ENCODE measurements around the gene CLCA2.

The CLCA2 gene

DNA sequence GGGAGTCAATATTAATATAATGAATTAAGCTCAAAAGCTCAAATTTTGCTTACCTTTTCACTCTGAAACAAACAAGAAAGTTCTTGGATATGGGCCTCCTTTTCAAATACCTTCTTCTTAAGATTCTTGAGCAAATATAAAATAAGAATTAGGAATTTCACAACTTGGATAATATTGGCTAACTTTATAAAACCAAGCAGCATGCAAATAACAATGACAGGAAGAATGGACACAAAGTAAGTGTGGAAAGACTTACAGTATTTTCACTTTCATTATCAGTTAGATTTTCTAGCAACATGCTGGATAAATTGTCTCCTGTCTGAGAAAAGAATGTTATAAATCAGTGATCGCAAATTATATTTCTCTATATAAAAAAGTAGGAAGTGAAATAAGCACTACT, 41.1 kb upstream of the CLCA2 start:
- ChIA-PET CTCF (no interaction called here), POLR2A (ENCODE audit: low non-redundant PET) (no interaction called here)
- H3K27ac ChIP-seq: no peak overlapping the region
- TF ChIP-seq, protein P1, sequence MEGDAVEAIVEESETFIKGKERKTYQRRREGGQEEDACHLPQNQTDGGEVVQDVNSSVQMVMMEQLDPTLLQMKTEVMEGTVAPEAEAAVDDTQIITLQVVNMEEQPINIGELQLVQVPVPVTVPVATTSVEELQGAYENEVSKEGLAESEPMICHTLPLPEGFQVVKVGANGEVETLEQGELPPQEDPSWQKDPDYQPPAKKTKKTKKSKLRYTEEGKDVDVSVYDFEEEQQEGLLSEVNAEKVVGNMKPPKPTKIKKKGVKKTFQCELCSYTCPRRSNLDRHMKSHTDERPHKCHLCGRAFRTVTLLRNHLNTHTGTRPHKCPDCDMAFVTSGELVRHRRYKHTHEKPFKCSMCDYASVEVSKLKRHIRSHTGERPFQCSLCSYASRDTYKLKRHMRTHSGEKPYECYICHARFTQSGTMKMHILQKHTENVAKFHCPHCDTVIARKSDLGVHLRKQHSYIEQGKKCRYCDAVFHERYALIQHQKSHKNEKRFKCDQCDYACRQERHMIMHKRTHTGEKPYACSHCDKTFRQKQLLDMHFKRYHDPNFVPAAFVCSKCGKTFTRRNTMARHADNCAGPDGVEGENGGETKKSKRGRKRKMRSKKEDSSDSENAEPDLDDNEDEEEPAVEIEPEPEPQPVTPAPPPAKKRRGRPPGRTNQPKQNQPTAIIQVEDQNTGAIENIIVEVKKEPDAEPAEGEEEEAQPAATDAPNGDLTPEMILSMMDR (conservative IDR thresholded peaks at IDR 0.05; ENCODE audit: low read depth): no peak
- no peak for DNase-seq (ENCODE audit: low spot score)

- no peak for DNase-seq (ENCODE audit: low spot score)
- POLR2A ChIA-PET (ENCODE audit: low non-redundant PET): no interaction called here
- TF ChIP-seq, protein P1 (conservative IDR thresholded peaks at IDR 0.05; ENCODE audit: low read depth): no peak
- no peak overlapping the region for H3K27ac ChIP-seq
- CTCF ChIA-PET: no interaction called here
Measured at GRCh38 chr1:86387916-86388627, 35.9 kb upstream of the CLCA2 start.

GRCh38 chr1:86388777-86389176, 35.2 kb upstream of the CLCA2 start:
- CTCF ChIA-PET: no interaction called here
- no peak overlapping the region for H3K27ac ChIP-seq
- TF ChIP-seq, protein P1 (conservative IDR thresholded peaks at IDR 0.05; ENCODE audit: low read depth): no peak
- POLR2A ChIA-PET (ENCODE audit: low non-redundant PET): no interaction called here
- no peak for DNase-seq (ENCODE audit: low spot score)

- ChIA-PET POLR2A (ENCODE audit: low non-redundant PET) (no interaction called here), CTCF (no interaction called here)
- no peak for DNase-seq (ENCODE audit: low spot score)
- no peak overlapping the region for H3K27ac ChIP-seq
- TF ChIP-seq, protein P1 (conservative IDR thresholded peaks at IDR 0.05; ENCODE audit: low read depth): no peak
Measured at GRCh38 chr1:86389307-86389706, 34.7 kb upstream of the CLCA2 start.

GRCh38 chr1:86394416-86394815, 29.6 kb upstream of the CLCA2 start:
- TF ChIP-seq, protein P1 (conservative IDR thresholded peaks at IDR 0.05; ENCODE audit: low read depth): no peak
- no peak for DNase-seq (ENCODE audit: low spot score)
- ChIA-PET CTCF (no interaction called here), POLR2A (ENCODE audit: low non-redundant PET) (interaction anchor here (0.8 kb wide), 1 partner anchor 16 kb away, joined by 7 read pairs; no protein-coding TSS in a partner anchor)
- H3K27ac ChIP-seq: no peak overlapping the region

DNA sequence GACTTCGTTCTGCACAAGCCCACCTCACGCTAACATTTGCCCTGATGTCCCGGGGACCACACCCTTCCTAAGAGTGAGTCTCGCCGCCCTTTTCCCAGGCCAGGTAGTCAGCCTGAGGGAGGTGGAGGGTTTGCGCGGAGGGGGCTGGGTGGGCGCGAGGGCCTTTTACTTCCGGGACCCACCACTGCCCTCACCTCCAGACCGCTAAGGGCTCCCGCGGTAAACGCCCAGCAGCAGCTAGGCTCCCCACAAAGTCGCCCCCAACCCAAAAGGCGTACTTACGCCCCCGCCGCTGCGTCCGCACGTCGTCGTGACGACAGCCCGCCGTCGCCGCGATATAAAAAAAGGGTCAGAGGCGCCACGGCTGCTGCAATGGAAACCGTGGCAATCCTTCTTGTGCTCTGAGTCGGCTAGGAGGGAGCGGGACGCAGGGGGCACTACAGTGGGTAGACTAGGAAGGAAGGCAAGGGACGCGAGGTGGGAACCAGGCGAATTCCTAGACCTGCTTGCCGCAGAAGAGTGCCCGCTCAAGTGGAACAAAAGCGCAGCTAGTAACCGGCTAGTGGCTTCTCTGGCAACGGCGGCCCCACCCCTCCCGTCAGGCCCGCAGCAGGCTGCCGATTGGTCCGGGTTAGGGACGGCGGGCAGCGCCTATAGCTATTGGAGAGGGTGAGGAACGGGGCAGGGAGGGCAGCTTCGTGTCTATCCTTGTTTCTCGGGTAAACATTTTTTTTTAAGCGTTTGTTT, 28.0 kb upstream of the CLCA2 start, which contains the start of gene ODF2L:
TSS of gene ODF2L (minus strand) at position 573 of the 747 bp plus-strand sequence. CDS start 9,296 bp downstream, outside the sequence.
- peak; percentile 87 for DNase-seq (ENCODE audit: low spot score)
- POLR2A ChIA-PET (ENCODE audit: low non-redundant PET): interaction anchor here (0.6 to 0.7 kb wide), 2 partner anchors 13 to 142 kb away, joined by 3 to 4 read pairs; no protein-coding TSS in a partner anchor
- H3K27ac ChIP-seq: peak within 1 kb of the TSS; percentile 78
- TF ChIP-seq, protein P1 (conservative IDR thresholded peaks at IDR 0.05; ENCODE audit: low read depth): no peak
- CTCF ChIA-PET: interaction anchor here (1.1 kb wide), 1 partner anchor 104 kb away, joined by 3 read pairs; no protein-coding TSS in a partner anchor

All from RWPE1 (cell line).